Uterus (tissue), 2 donors: Measurements from ENCODE around the gene MAPK10.

ENCODE experiments used
- POLR2A ChIP-seq, 2 donors: fragments of 450-650 bp; IDR thresholded peaks; one replicate each; pipeline ENCODE4 v1.6.1; 2016; ENCODE audit warnings: antibody characterized with exemption in 2 of 2, mild to moderate bottlenecking in 1 of 2, moderate library complexity in 1 of 2
- TF ChIP-seq, protein P1 (sequence below), 4 experiments: fragments of 200-600 bp in 2 of 4; fragments of 450-650 bp in 2 of 4; sonication (generic) in 2 of 4; IDR thresholded peaks; one replicate each; pipeline ENCODE4 v1.5.1; 2016 to 2019; ENCODE audit warnings: antibody characterized with exemption in 4 of 4, mild to moderate bottlenecking in 2 of 4, moderate library complexity in 1 of 4

DNA sequence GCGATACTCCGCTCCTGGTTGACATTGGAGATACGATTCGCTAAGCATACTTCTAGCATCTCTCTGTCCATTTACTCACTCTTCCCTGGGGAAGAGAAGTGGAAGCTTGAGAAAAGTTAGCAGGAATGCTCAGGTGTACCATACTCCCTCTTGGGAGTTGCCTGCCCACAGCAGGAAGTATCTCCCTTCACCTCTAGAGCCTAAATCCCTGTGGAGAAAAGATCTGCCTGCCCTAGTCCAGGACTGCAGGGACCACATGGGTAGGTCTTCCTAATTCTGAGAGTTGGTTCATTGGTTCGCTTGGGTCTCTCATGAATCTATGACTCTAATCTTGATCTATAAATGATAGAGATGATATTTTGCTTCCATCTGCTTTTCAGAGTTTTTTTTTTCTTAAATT, 26.3 kb upstream of the MAPK10 start:
- TF ChIP-seq POLR2A (IDR thresholded peaks at IDR 0.05), result no peak
- TF ChIP-seq, protein P1, sequence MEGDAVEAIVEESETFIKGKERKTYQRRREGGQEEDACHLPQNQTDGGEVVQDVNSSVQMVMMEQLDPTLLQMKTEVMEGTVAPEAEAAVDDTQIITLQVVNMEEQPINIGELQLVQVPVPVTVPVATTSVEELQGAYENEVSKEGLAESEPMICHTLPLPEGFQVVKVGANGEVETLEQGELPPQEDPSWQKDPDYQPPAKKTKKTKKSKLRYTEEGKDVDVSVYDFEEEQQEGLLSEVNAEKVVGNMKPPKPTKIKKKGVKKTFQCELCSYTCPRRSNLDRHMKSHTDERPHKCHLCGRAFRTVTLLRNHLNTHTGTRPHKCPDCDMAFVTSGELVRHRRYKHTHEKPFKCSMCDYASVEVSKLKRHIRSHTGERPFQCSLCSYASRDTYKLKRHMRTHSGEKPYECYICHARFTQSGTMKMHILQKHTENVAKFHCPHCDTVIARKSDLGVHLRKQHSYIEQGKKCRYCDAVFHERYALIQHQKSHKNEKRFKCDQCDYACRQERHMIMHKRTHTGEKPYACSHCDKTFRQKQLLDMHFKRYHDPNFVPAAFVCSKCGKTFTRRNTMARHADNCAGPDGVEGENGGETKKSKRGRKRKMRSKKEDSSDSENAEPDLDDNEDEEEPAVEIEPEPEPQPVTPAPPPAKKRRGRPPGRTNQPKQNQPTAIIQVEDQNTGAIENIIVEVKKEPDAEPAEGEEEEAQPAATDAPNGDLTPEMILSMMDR (IDR thresholded peaks at IDR 0.05), result no peak
